Measurements from ENCODE around the gene CDCA7. TPM values are rescaled to one million over a fixed set of nuclear protein-coding genes. Genes with fewer than 3 reads are reported as not detected.
"Not testable (repeated sequence)": the region's sequence is repeated elsewhere in the genome, so short reads cannot be mapped to it uniquely, and the experiment has no call there.

CDCA7 gene
- total RNA-seq, 4 donors from 2014 or later = 0.11 to 0.54 TPM; not detected in 2

DNA sequence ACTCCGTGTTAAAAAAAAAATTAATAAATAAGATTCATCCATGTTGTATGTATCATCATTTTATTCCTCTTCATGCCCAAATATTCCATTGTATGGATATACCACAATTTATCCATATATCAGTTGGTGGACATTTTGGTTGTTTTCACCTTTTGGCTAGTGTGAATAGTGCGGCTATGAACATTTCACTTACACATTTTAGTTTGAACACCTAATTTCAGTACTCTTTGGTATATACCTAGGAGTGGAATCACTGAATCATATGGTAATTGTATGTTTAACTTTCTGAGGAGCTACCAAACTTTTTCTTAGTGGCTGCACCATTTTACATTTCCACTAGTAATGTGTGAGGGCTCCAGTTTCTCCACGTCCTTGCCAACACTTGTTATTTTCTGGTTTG is 20.0 kb downstream of the CDCA7 start:
- WGBS, 2 donors = 96% methylated on average over 3 of the region's 3 CpGs
- no peak for TF ChIP-seq POLR2A (IDR thresholded peaks at IDR 0.05)
- TF ChIP-seq, protein P1, sequence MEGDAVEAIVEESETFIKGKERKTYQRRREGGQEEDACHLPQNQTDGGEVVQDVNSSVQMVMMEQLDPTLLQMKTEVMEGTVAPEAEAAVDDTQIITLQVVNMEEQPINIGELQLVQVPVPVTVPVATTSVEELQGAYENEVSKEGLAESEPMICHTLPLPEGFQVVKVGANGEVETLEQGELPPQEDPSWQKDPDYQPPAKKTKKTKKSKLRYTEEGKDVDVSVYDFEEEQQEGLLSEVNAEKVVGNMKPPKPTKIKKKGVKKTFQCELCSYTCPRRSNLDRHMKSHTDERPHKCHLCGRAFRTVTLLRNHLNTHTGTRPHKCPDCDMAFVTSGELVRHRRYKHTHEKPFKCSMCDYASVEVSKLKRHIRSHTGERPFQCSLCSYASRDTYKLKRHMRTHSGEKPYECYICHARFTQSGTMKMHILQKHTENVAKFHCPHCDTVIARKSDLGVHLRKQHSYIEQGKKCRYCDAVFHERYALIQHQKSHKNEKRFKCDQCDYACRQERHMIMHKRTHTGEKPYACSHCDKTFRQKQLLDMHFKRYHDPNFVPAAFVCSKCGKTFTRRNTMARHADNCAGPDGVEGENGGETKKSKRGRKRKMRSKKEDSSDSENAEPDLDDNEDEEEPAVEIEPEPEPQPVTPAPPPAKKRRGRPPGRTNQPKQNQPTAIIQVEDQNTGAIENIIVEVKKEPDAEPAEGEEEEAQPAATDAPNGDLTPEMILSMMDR (IDR thresholded peaks at IDR 0.05) = no peak
- Histone ChIP-seq H3K27me3 (no peaks in the 10 kb centered on the region), H3K36me3 (no peaks in the 10 kb centered on the region), H3K9me3 (no peaks in the 10 kb centered on the region), H3K4me3 (replicated peaks in 1 of 3) (no peak overlapping the region), H3K4me1 (no peaks in the 10 kb centered on the region), H3K27ac (no peak overlapping the region)
- DNase-seq = no peak
- intact Hi-C loops (cut with DNase I) = no loop called here

DNA sequence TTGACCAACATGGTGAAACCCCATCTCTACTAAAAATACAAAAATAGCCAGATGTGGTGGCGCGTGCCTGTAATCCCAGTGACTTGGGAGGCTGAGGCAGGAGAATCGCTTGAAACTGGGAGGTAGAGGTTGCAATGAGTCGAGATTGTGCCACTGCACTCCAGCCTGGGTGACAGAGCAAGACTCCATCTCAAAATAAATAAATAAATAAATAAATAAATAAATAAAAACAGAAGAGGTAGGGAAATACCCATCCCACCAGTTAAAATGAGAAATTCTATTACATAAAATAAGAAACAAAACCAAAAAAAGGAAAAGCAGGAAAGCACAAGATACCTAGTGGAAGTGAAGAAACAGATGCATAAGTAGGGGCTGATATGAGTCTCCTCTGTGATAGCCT is 30.9 kb downstream of the CDCA7 start:
- H3K4me1 ChIP-seq; DNase-seq; H3K27me3 ChIP-seq; H3K4me3 ChIP-seq (replicated peaks in 1 of 3); intact Hi-C loops (cut with DNase I); H3K9me3 ChIP-seq; H3K27ac ChIP-seq; H3K36me3 ChIP-seq: not testable (repeated sequence)
- 93 to 94% methylated on average over 4 of the region's 4 CpGs for WGBS, 2 donors

DNA sequence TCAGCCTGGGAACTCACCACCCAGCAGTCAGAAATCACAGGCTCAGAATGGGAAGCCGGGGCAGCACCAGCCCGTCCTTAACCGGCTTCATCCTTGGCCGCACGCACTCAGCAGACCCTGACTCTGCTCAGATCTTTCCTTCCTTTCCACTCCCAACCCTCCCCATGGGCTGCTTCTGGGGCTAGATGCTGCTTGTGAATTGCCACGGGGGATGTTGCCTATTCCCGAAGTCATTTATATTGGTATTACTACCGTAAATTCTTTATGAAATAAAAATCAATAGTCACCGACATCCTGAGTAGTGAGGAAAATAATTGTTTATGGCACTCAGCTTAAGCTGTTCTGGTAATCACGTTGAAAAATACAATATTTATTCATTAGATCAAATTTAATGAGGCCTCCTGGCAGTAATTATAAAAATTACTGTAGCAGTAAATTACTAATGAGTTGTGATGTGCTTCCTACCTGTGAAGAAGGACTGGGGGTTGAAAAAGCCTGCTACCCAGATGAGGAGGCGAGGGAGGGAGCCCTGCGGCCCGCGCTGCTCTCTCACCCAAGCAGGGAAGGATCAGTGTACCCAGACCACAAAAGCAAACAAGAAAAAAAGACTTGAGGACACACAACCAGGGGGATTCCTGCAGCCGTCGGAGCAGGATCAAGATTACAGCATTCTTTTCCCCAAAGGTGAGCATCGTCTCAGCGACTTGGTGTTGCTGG is 31.5 kb downstream of the CDCA7 start:
- H3K9me3 ChIP-seq = no peaks in the 10 kb centered on the region
- H3K27ac ChIP-seq = no peak overlapping the region
- intact Hi-C loops (cut with DNase I) = no loop called here
- TF ChIP-seq POLR2A (IDR thresholded peaks at IDR 0.05) = no peak
- TF ChIP-seq, protein P1 (IDR thresholded peaks at IDR 0.05) = no peak
- H3K4me1 ChIP-seq = no peaks in the 10 kb centered on the region
- whole genome bisulfite sequencing, 2 donors = 75 to 76% methylated on average over 18 of the region's 18 CpGs
- DNase-seq = no peak
- no peak overlapping the region for H3K4me3 ChIP-seq (replicated peaks in 1 of 3)
- H3K36me3 ChIP-seq = no peaks in the 10 kb centered on the region
- no peaks in the 10 kb centered on the region for H3K27me3 ChIP-seq

DNA sequence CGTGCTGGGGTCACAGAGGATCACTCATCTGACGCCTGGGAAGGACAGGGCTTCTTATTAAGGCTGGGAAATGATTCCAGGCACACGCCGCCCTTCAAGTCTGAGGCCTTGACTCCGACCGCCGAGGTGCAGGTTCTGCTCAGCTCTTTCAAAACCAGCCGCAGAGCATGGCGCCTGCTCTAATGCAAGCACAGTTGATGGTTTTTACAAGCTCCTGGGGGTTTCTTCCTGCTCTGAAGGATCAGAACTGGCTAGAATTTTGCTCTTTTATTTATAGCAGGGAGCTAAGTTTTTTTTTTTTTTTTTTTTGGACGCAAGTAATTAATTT is 32.0 kb downstream of the CDCA7 start:
- no peak for TF ChIP-seq POLR2A (IDR thresholded peaks at IDR 0.05)
- TF ChIP-seq, protein P1 (IDR thresholded peaks at IDR 0.05) = no peak
- H3K27me3 ChIP-seq = no peaks in the 10 kb centered on the region
- no peak overlapping the region for H3K4me3 ChIP-seq (replicated peaks in 1 of 3)
- H3K9me3 ChIP-seq = no peaks in the 10 kb centered on the region
- no peak overlapping the region for H3K27ac ChIP-seq
- no peak for DNase-seq
- WGBS, 2 donors = 79 to 83% methylated on average over 10 of the region's 10 CpGs
- no peaks in the 10 kb centered on the region for H3K36me3 ChIP-seq
- intact Hi-C loops (cut with DNase I) = no loop called here
- H3K4me1 ChIP-seq = no peaks in the 10 kb centered on the region

DNA sequence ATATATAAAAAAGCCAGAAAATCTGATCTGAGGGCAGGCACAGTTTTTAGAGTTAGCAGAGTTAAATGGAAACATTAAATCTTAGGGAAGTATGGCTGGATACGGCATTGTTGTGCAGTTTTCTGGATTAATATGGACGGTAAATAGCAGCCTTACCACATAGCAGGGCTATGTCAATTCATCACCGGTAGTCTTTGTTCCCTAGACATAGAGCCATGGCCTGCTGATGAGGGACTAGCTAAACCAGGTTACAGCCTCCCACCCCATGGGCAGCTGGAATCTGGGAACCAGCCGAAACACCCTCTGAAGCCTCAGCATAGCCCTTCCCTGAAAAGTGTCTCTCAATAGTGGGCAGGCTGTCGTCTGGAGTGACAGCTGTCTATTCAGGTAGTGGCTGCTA is 32.4 kb downstream of the CDCA7 start:
- intact Hi-C loops (cut with DNase I) = no loop called here
- TF ChIP-seq, protein P1 (IDR thresholded peaks at IDR 0.05) = no peak
- TF ChIP-seq POLR2A (IDR thresholded peaks at IDR 0.05) = no peak
- no peak overlapping the region for H3K4me3 ChIP-seq (replicated peaks in 1 of 3)
- H3K27me3 ChIP-seq = no peaks in the 10 kb centered on the region
- H3K36me3 ChIP-seq = no peaks in the 10 kb centered on the region
- 84 to 91% methylated on average over 5 of the region's 5 CpGs for WGBS, 2 donors
- no peaks in the 10 kb centered on the region for H3K4me1 ChIP-seq
- H3K9me3 ChIP-seq = no peaks in the 10 kb centered on the region
- DNase-seq = no peak
- no peak overlapping the region for H3K27ac ChIP-seq
